Neural cell (in vitro differentiated cells): ENCODE measurements around the gene LYSMD4. TPM values are rescaled to one million over a fixed set of nuclear protein-coding genes. Genes with fewer than 3 reads are reported as not detected.

Source experiments
- H2AFZ ChIP-seq: fragments of 200-600, 300-800 bp; sonication (generic), shearing (Covaris generic); 2 replicates; pipeline ENCODE4 v1.6.0; 2014; ENCODE audit warnings: low read depth, mild to moderate bottlenecking, antibody characterized with exemption, low read length, moderate library complexity
- H3F3A ChIP-seq: fragments of 200-600 bp; shearing (Covaris generic); 2 replicates; pipeline ENCODE4 v1.6.1; 2016; ENCODE audit warnings: mild to moderate bottlenecking, moderate library complexity, mixed read lengths, antibody characterized with exemption, low read length; ENCODE audit not compliant: insufficient read depth, poor library complexity, severe bottlenecking
- H3K27ac ChIP-seq: fragments of 200-600, 300-800 bp; sonication (generic), shearing (Covaris generic); 2 replicates; pipeline ENCODE4 v1.5.1; 2014; ENCODE audit warnings: mild to moderate bottlenecking, low read length, moderate library complexity
- H3K27me3 ChIP-seq: fragments of 300-800, 200-600 bp; sonication (generic), shearing (Covaris generic); 2 replicates; pipeline ENCODE4 v1.6.0; 2014; ENCODE audit warnings: mild to moderate bottlenecking, low read depth, low read length, moderate library complexity; ENCODE audit not compliant: insufficient read depth
- H3K36me3 ChIP-seq: fragments of 300-800, 200-600 bp; sonication (generic), shearing (Covaris generic); 2 replicates; pipeline ENCODE4 v1.5.1; 2014; ENCODE audit warnings: mild to moderate bottlenecking, antibody characterized with exemption, low read length, moderate library complexity; ENCODE audit not compliant: insufficient read depth
- H3K4me2 ChIP-seq: fragments of 300-800, 200-600 bp; sonication (generic), shearing (Covaris generic); 2 replicates; pipeline ENCODE4 v1.6.0; 2014; ENCODE audit warnings: mild to moderate bottlenecking, low read length
- H3K4me3 ChIP-seq: fragments of 300-800, 200-600 bp; sonication (generic), shearing (Covaris generic); 2 replicates; pipeline ENCODE4 v1.5.1; 2014; ENCODE audit warnings: mild to moderate bottlenecking, low read length, moderate library complexity
- H3K79me2 ChIP-seq: fragments of 200-600 bp; shearing (Covaris generic); replicated peaks from 2 replicates; pipeline ENCODE4 v1.6.0; 2014; ENCODE audit warnings: mild to moderate bottlenecking, low read length, moderate library complexity; ENCODE audit not compliant: insufficient read depth
- H3K9ac ChIP-seq: fragments of 300-800, 200-600 bp; sonication (generic), shearing (Covaris generic); 2 replicates; pipeline ENCODE4 v1.6.1; 2016; ENCODE audit warnings: mild to moderate bottlenecking, low read length, mixed read lengths
- H3K9me2 ChIP-seq: fragments of 200-600 bp; shearing (Covaris generic); 2 replicates; pipeline ENCODE4 v1.6.1; 2016; ENCODE audit warnings: mild to moderate bottlenecking, low read length, mixed read lengths; ENCODE audit not compliant: insufficient read depth
- H3K9me3 ChIP-seq: fragments of 200-600, 300-800 bp; sonication (generic), shearing (Covaris generic); 2 replicates; pipeline ENCODE4 v1.6.1; 2016; ENCODE audit warnings: mild to moderate bottlenecking, mixed run types, low read length, moderate library complexity, mixed read lengths
- H4K20me1 ChIP-seq: fragments of 200-600 bp; shearing (Covaris generic); 2 replicates; pipeline ENCODE4 v1.6.1; 2016; ENCODE audit warnings: mild to moderate bottlenecking, mixed run types; ENCODE audit not compliant: insufficient read depth
- EP300 ChIP-seq: fragments of 450-650 bp; conservative IDR thresholded peaks from 2 replicates; pipeline ENCODE4 v1.6.1; 2014; ENCODE audit warnings: antibody characterized with exemption, mild to moderate bottlenecking, moderate library complexity; ENCODE audit not compliant: poor library complexity, severe bottlenecking
- EZH2 ChIP-seq: fragments of 200-600, 300-800 bp; shearing (Covaris generic), sonication (generic); IDR thresholded peaks from 2 replicates; pipeline ENCODE4 v1.6.1; 2014; ENCODE audit warnings: antibody characterized with exemption, low read length, borderline replicate concordance, mild to moderate bottlenecking; ENCODE audit not compliant: insufficient read depth, poor library complexity, severe bottlenecking
- MXI1 ChIP-seq: fragments of 450-650 bp; conservative IDR thresholded peaks from 2 replicates; pipeline ENCODE4 v1.6.1; 2014; ENCODE audit warnings: antibody characterized with exemption, mild to moderate bottlenecking; ENCODE audit not compliant: poor library complexity, severe bottlenecking
- POLR2AphosphoS5 ChIP-seq: IDR thresholded peaks from 2 replicates; pipeline ENCODE4 v1.6.1; 2012
- RAD21 ChIP-seq: fragments of 450-650 bp; conservative IDR thresholded peaks from 2 replicates; pipeline ENCODE4 v1.6.1; 2014; ENCODE audit warnings: antibody characterized with exemption, mild to moderate bottlenecking, moderate library complexity
- SMC3 ChIP-seq: fragments of 450-650 bp; conservative IDR thresholded peaks from 2 replicates; pipeline ENCODE4 v1.6.1; 2014; ENCODE audit warnings: antibody characterized with exemption, mild to moderate bottlenecking, moderate library complexity; ENCODE audit not compliant: poor library complexity
- TAF1 ChIP-seq: IDR thresholded peaks from 2 replicates; pipeline ENCODE4 v1.6.1; 2012; ENCODE audit warnings: low read depth
- polyA plus RNA-seq: library from polyadenylated mRNA; depleted of rRNA; stranded (reverse); fragments of >200 nt; gene quantifications from 2 replicates; pipeline ENCODE4 v1.2.3, GENCODE V29; 2014
- TF ChIP-seq, protein P1 (sequence below): fragments of 450-650 bp; IDR thresholded peaks from 2 replicates; pipeline ENCODE4 v1.5.1; 2014; ENCODE audit warnings: antibody characterized with exemption, mild to moderate bottlenecking, moderate library complexity; ENCODE audit not compliant: poor library complexity, severe bottlenecking
- TF ChIP-seq, protein P2 (sequence below): IDR thresholded peaks from 2 replicates; pipeline ENCODE4 v1.6.1; 2012; ENCODE audit warnings: borderline replicate concordance

LYSMD4 gene
- polyA plus RNA-seq, 1 donor from 2014 or later = 57.5 TPM

DNA sequence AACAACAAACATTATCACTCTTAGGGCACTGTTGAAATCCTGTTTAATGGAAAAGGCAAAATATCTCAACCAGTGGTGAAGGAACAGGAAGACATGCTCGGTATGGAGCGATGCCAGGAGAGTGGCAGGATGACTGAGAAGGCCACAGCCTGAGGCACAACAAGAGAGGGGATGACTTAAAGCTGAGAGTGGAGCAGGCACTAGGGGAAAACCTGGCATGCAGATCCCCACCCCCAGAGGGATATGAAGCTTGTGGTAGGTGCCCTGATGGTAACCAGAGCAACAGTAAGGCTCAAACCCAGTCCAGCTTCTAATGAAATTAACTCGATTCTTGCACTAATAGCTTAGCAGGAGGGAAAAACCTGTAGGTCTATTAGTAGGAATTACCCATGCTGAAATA lies 40.4 kb downstream of the LYSMD4 start:
- H2AFZ ChIP-seq = no peak overlapping the region
- no peaks in the 10 kb centered on the region for H3F3A ChIP-seq
- H3K9ac ChIP-seq = no peak overlapping the region
- no peaks in the 10 kb centered on the region for H3K9me3 ChIP-seq
- peaks cover 6% of the 10 kb centered on the region for H3K36me3 ChIP-seq
- no peak overlapping the region for H3K27ac ChIP-seq
- H3K27me3 ChIP-seq = no peaks in the 10 kb centered on the region
- no peaks in the 10 kb centered on the region for H3K79me2 ChIP-seq
- H3K9me2 ChIP-seq = no peaks in the 10 kb centered on the region
- H3K4me3 ChIP-seq = no peak overlapping the region
- no peaks in the 10 kb centered on the region for H4K20me1 ChIP-seq
- no peak overlapping the region for H3K4me2 ChIP-seq
- TF ChIP-seq RAD21 (no peak), EP300 (no peak)
- TF ChIP-seq, protein P1, sequence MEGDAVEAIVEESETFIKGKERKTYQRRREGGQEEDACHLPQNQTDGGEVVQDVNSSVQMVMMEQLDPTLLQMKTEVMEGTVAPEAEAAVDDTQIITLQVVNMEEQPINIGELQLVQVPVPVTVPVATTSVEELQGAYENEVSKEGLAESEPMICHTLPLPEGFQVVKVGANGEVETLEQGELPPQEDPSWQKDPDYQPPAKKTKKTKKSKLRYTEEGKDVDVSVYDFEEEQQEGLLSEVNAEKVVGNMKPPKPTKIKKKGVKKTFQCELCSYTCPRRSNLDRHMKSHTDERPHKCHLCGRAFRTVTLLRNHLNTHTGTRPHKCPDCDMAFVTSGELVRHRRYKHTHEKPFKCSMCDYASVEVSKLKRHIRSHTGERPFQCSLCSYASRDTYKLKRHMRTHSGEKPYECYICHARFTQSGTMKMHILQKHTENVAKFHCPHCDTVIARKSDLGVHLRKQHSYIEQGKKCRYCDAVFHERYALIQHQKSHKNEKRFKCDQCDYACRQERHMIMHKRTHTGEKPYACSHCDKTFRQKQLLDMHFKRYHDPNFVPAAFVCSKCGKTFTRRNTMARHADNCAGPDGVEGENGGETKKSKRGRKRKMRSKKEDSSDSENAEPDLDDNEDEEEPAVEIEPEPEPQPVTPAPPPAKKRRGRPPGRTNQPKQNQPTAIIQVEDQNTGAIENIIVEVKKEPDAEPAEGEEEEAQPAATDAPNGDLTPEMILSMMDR = no peak

DNA sequence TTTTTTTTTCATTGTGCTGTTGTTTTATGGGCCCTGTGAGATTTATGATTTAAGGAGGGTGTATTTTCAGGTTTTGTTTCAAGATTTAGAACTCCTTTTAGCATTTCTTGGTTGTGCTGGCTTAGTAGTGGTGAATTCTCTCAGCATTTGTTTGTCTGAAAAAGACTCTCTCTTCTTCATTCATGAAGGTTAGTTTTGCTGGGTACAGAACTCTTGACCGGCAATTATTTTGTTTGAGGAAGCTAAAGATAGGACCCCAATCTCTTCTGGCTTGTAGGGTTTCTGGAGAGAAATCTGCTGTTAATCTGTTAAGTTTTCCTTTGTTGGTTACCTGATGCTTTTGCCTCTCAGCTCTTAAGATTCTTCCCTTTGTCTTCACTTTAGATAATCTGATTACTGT lies 46.9 kb downstream of the LYSMD4 start:
- no peak overlapping the region for H3K9ac ChIP-seq
- no peaks in the 10 kb centered on the region for H3K36me3 ChIP-seq
- no peak overlapping the region for H3K4me3 ChIP-seq
- H3K27me3 ChIP-seq = no peaks in the 10 kb centered on the region
- TF ChIP-seq TAF1 (no peak), EZH2 (no peak), EP300 (no peak), POLR2AphosphoS5 (no peak), RAD21 (no peak), MXI1 (no peak), SMC3 (no peak)
- TF ChIP-seq, protein P1 = no peak
- TF ChIP-seq, protein P2, sequence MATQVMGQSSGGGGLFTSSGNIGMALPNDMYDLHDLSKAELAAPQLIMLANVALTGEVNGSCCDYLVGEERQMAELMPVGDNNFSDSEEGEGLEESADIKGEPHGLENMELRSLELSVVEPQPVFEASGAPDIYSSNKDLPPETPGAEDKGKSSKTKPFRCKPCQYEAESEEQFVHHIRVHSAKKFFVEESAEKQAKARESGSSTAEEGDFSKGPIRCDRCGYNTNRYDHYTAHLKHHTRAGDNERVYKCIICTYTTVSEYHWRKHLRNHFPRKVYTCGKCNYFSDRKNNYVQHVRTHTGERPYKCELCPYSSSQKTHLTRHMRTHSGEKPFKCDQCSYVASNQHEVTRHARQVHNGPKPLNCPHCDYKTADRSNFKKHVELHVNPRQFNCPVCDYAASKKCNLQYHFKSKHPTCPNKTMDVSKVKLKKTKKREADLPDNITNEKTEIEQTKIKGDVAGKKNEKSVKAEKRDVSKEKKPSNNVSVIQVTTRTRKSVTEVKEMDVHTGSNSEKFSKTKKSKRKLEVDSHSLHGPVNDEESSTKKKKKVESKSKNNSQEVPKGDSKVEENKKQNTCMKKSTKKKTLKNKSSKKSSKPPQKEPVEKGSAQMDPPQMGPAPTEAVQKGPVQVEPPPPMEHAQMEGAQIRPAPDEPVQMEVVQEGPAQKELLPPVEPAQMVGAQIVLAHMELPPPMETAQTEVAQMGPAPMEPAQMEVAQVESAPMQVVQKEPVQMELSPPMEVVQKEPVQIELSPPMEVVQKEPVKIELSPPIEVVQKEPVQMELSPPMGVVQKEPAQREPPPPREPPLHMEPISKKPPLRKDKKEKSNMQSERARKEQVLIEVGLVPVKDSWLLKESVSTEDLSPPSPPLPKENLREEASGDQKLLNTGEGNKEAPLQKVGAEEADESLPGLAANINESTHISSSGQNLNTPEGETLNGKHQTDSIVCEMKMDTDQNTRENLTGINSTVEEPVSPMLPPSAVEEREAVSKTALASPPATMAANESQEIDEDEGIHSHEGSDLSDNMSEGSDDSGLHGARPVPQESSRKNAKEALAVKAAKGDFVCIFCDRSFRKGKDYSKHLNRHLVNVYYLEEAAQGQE = no peak
- H3F3A ChIP-seq = no peaks in the 10 kb centered on the region
- H3K79me2 ChIP-seq = no peaks in the 10 kb centered on the region
- no peaks in the 10 kb centered on the region for H3K9me3 ChIP-seq
- no peak overlapping the region for H2AFZ ChIP-seq
- H3K9me2 ChIP-seq = no peaks in the 10 kb centered on the region
- no peak overlapping the region for H3K4me2 ChIP-seq
- no peaks in the 10 kb centered on the region for H4K20me1 ChIP-seq
- H3K27ac ChIP-seq = no peak overlapping the region
